HCEC 1CT (cell line): ENCODE results near the gene YTHDF1.
"Not testable (repeated sequence)": the region's sequence is repeated elsewhere in the genome, so short reads cannot be mapped to it uniquely, and the experiment has no call there.

Experiments used
- DNase-seq: peaks from one replicate; pipeline ENCODE4 v3.0.0-alpha.2; 2017

The YTHDF1 gene

GRCh38 chr20:63225082-63225454 is 9.1 kb upstream of the YTHDF1 start:
- DNase-seq, result no peak

GRCh38 chr20:63224412-63225081 is 8.6 kb upstream of the YTHDF1 start:
- DNase-seq, result peak; percentile 50

GRCh38 chr20:63223826-63224207 is 7.9 kb upstream of the YTHDF1 start:
- DNase-seq, result no peak

GRCh38 chr20:63223121-63223825 is 7.3 kb upstream of the YTHDF1 start:
- no peak for DNase-seq

GRCh38 chr20:63222541-63222940 is 6.6 kb upstream of the YTHDF1 start:
- no peak for DNase-seq

- DNase-seq, result not testable (repeated sequence)
Observed at GRCh38 chr20:63221400-63222053, 5.6 kb upstream of the YTHDF1 start.

- DNase-seq, result no peak
Observed at GRCh38 chr20:63220696-63221399, 4.9 kb upstream of the YTHDF1 start.

- no peak for DNase-seq
Observed at GRCh38 chr20:63219866-63220521, 4.1 kb upstream of the YTHDF1 start.

- no peak for DNase-seq
Observed at GRCh38 chr20:63219447-63219821, 3.5 kb upstream of the YTHDF1 start.

- no peak for DNase-seq
Observed at GRCh38 chr20:63218701-63219446, 2.9 kb upstream of the YTHDF1 start.

GRCh38 chr20:63217706-63218105 is 1.8 kb upstream of the YTHDF1 start:
- DNase-seq, result no peak

- DNase-seq, result no peak
Observed at GRCh38 chr20:63216849-63217471, 1.0 kb upstream of the YTHDF1 start.

- peak; percentile 56 for DNase-seq
Observed at GRCh38 chr20:63215101-63216040, 560 bp downstream of the YTHDF1 start.

GRCh38 chr20:63214514-63214913 is 1.4 kb downstream of the YTHDF1 start:
- no peak for DNase-seq

GRCh38 chr20:63212792-63213191 is 3.1 kb downstream of the YTHDF1 start:
- no peak for DNase-seq

- no peak for DNase-seq
Observed at GRCh38 chr20:63212393-63212730, 3.6 kb downstream of the YTHDF1 start.

- DNase-seq, result no peak
Observed at GRCh38 chr20:63210011-63210605, 5.8 kb downstream of the YTHDF1 start.

GRCh38 chr20:63208346-63208909 is 7.5 kb downstream of the YTHDF1 start:
- no peak for DNase-seq

GRCh38 chr20:63206878-63207277 is 9.1 kb downstream of the YTHDF1 start:
- peak; percentile 36 for DNase-seq

GRCh38 chr20:63205896-63206295 is 10.0 kb downstream of the YTHDF1 start:
- DNase-seq, result no peak
